Fibroblast of pulmonary artery (primary cell): ENCODE measurements around the gene PPP1R3E.

Experiments used
- DNase-seq: peaks from one replicate; pipeline ENCODE4 v3.0.0-alpha.2; 2010; ENCODE audit warnings: low read depth
- H3K4me3 ChIP-seq: replicated peaks from 2 replicates; pipeline ENCODE4 v1.5.1; 2011; ENCODE audit warnings: low read depth, mild to moderate bottlenecking, control low read depth, low read length, moderate library complexity
- CTCF ChIP-seq: IDR thresholded peaks from 2 replicates; pipeline ENCODE4 v1.5.1; 2011; ENCODE audit warnings: mild to moderate bottlenecking, control low read depth, low read length, inconsistent platforms; ENCODE audit errors: missing control alignments

Gene PPP1R3E

GRCh38 chr14:23321572-23322547, 19.2 kb upstream of the PPP1R3E start:
- H3K4me3 ChIP-seq: peak overlapping the region; percentile 89
- DNase-seq: peak; percentile 46
- TF ChIP-seq CTCF: no peak

GRCh38 chr14:23320584-23321571, 18.2 kb upstream of the PPP1R3E start, which contains the start of gene PABPN1:
Gene PABPN1, plus strand, starts transcription at chr14:23321457. Its CDS starts 13 bp downstream, at chr14:23321470.
- H3K4me3 ChIP-seq: peak within 1 kb of the TSS; percentile 89
- TF ChIP-seq CTCF: no peak
- peak; percentile 100 for DNase-seq

GRCh38 chr14:23319746-23320583, 17.3 kb upstream of the PPP1R3E start:
- TF ChIP-seq CTCF: no peak

GRCh38 chr14:23316300-23316699, 13.6 kb upstream of the PPP1R3E start:
- no peak overlapping the region for H3K4me3 ChIP-seq
- no peak for TF ChIP-seq CTCF
- DNase-seq: no peak

More at GRCh38 chr14:23319746-23320583, 17.3 kb upstream of the PPP1R3E start:
- DNase-seq: no peak
- H3K4me3 ChIP-seq: peak overlapping the region; percentile 49

- no peak for TF ChIP-seq CTCF
- no peak overlapping the region for H3K4me3 ChIP-seq
- no peak for DNase-seq
Measured at GRCh38 chr14:23310546-23310945, 7.9 kb upstream of the PPP1R3E start.
